Dendritic cell treated with granulocyte-macrophage colony-stimulating factor and Interleukin-4, amounts not matched to agents 40 ng/mL and 50 ng/mL, for 4 days (primary cell): Measurements from ENCODE around the gene RIT2.

Source experiments
- H3K27ac Mint-ChIP-seq: one replicate; pipeline ENCODE4 v1.8.0; 2022; ENCODE audit warnings: mild to moderate bottlenecking, mixed read lengths
- H3K27me3 Mint-ChIP-seq: one replicate; pipeline ENCODE4 v1.8.0; 2022; ENCODE audit warnings: mild to moderate bottlenecking, mixed read lengths
- H3K36me3 Mint-ChIP-seq: one replicate; pipeline ENCODE4 v1.8.0; 2022; ENCODE audit warnings: low read depth, mixed read lengths
- H3K4me1 Mint-ChIP-seq: one replicate; pipeline ENCODE4 v1.8.0; 2022; ENCODE audit warnings: low read depth, mixed read lengths
- H3K4me3 Mint-ChIP-seq: one replicate; pipeline ENCODE4 v1.8.0; 2022; ENCODE audit warnings: mild to moderate bottlenecking, moderate library complexity, mixed read lengths
- H3K9me3 Mint-ChIP-seq: one replicate; pipeline ENCODE4 v1.8.0; 2022; ENCODE audit warnings: mixed read lengths
- intact Hi-C: fragments of 100-400 bp; cut with micrococcal nuclease; formaldehyde crosslinking; loops from one replicate; pipeline ENCODE4 v1.15.0; 2022

RIT2 gene

GRCh38 chr18:42850174-42851083 is 265.1 kb downstream of the RIT2 start:
- no peaks in the 10 kb centered on the region for H3K36me3 Mint-ChIP-seq
- H3K9me3 Mint-ChIP-seq, result no peaks in the 10 kb centered on the region
- H3K4me1 Mint-ChIP-seq, result no peaks in the 10 kb centered on the region
- H3K27me3 Mint-ChIP-seq, result no peaks in the 10 kb centered on the region
- no peak overlapping the region for H3K4me3 Mint-ChIP-seq
- intact Hi-C loops, result no loop called here
- H3K27ac Mint-ChIP-seq, result no peak overlapping the region

- H3K4me3 Mint-ChIP-seq, result no peak overlapping the region
These were observed 276.1 kb downstream of the RIT2 start for GRCh38 chr18:42839408-42839807.

DNA sequence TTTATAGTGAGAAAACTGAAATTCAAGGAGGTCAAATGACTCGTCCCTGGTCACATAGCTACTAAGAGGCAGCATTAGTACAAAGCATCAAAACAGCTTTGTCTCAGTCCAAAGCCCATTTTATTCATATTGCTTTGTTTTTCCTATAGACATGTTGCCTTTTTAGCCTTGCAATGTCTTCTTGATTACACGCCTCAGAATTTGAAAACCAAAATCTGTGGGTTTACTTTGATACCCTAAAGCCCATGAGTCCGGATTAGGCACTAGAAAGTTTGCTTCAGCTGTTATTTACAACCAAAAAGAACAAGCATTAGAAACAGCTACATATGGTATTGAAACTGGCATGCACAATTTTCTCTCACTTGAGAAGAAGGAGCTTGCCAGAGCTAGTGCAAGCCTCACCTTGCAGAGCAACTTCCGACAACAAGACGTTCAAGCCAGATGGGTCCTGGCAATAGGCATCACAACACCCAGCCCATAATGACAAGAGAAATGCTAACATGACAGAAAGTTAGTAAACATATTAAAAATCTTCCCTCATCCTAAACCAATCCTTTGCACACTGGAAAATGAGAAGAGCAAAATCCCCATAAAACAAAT is 276.8 kb downstream of the RIT2 start:
- H3K4me1 Mint-ChIP-seq, result no peaks in the 10 kb centered on the region
- intact Hi-C loops, result no loop called here

More at GRCh38 chr18:42839408-42839807, 276.1 kb downstream of the RIT2 start:
- H3K9me3 Mint-ChIP-seq, result no peaks in the 10 kb centered on the region
- H3K36me3 Mint-ChIP-seq, result no peaks in the 10 kb centered on the region
- intact Hi-C loops, result no loop called here
- H3K27me3 Mint-ChIP-seq, result no peaks in the 10 kb centered on the region
- H3K4me1 Mint-ChIP-seq, result no peaks in the 10 kb centered on the region
- H3K27ac Mint-ChIP-seq, result no peak overlapping the region

DNA sequence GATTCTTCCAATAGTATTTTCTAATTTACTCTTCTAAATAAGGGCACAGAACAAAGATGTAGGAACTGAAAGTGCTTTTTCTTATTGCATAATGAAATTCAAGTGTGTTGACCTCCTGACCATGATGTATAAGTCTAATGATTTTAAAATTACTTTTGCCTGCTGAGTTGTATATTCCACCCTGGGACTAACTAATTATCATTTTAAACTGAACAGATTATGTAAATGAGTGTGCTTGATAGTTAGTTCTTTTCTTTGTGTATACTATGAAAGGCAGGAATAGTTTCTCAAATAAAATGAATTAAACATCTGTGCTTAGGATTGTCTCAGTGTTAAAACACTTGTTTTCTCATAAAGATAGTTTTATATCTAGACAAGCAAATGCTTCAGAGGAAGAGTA is 284.5 kb downstream of the RIT2 start:
- H3K9me3 Mint-ChIP-seq, result no peaks in the 10 kb centered on the region
- H3K36me3 Mint-ChIP-seq, result no peaks in the 10 kb centered on the region
- no peak overlapping the region for H3K27ac Mint-ChIP-seq
- intact Hi-C loops, result no loop called here
- H3K4me1 Mint-ChIP-seq, result no peaks in the 10 kb centered on the region
- no peak overlapping the region for H3K4me3 Mint-ChIP-seq
- H3K27me3 Mint-ChIP-seq, result no peaks in the 10 kb centered on the region

More for the DNA sequence above, 276.8 kb downstream of the RIT2 start:
- no peaks in the 10 kb centered on the region for H3K36me3 Mint-ChIP-seq
- H3K4me3 Mint-ChIP-seq, result no peak overlapping the region
- no peaks in the 10 kb centered on the region for H3K9me3 Mint-ChIP-seq
- H3K27ac Mint-ChIP-seq, result no peak overlapping the region
- H3K27me3 Mint-ChIP-seq, result no peaks in the 10 kb centered on the region

DNA sequence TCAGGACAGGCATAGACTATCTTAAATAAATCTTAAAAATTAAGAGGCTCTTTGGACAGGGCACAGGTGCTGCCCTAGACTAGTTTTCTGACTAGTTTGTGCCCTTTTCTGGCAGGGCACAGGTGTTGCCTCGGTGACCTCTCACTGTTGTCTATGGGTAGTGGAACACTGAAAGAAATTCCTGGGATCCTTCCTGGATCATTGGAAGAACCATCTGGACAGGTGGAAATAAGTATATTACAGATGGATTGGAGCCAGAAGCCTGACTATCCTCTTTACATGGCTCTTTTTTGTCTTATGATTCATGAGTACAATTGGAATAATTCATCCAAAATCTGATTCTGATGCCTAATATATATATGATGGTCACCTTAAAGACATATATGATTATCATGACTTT is 286.6 kb downstream of the RIT2 start:
- Mint-ChIP-seq H3K4me3 (no peak overlapping the region), H3K9me3 (no peaks in the 10 kb centered on the region), H3K4me1 (no peaks in the 10 kb centered on the region)

GRCh38 chr18:42824178-42824577 is 291.3 kb downstream of the RIT2 start:
- Mint-ChIP-seq H3K4me1 (no peaks in the 10 kb centered on the region), H3K9me3 (no peaks in the 10 kb centered on the region), H3K4me3 (no peak overlapping the region), H3K27ac (no peak overlapping the region), H3K27me3 (no peaks in the 10 kb centered on the region), H3K36me3 (no peaks in the 10 kb centered on the region)
- intact Hi-C loops, result no loop called here

More for the DNA sequence above, 286.6 kb downstream of the RIT2 start:
- Mint-ChIP-seq H3K27ac (no peak overlapping the region), H3K27me3 (no peaks in the 10 kb centered on the region), H3K36me3 (no peaks in the 10 kb centered on the region)
- intact Hi-C loops, result no loop called here

DNA sequence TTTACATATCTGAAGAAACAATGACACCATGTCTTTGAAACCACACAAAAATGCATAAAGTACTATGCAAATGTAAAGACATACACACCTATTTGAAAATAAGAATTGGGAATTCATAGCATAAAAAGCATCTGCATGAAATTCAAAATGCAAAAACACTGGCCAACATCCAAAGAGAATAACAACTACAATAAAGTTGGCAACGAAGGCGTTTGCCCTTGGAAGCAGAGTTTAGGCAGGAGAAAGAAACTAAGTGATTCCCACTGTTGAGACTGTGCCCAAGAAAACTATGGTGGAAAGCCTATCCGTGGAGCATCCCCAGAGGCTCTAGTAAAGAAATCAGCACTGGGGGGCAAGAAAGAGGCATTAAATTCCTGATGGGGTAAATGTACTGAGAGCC is 292.8 kb downstream of the RIT2 start:
- Mint-ChIP-seq H3K4me1 (no peaks in the 10 kb centered on the region), H3K4me3 (no peak overlapping the region), H3K27ac (no peak overlapping the region), H3K27me3 (no peaks in the 10 kb centered on the region), H3K36me3 (no peaks in the 10 kb centered on the region), H3K9me3 (no peaks in the 10 kb centered on the region)
- intact Hi-C loops, result no loop called here

GRCh38 chr18:42821492-42821891 is 294.0 kb downstream of the RIT2 start:
- H3K4me3 Mint-ChIP-seq, result no peak overlapping the region
- intact Hi-C loops, result no loop called here
- H3K36me3 Mint-ChIP-seq, result no peaks in the 10 kb centered on the region

GRCh38 chr18:42814618-42815017 is 300.9 kb downstream of the RIT2 start:
- no peak overlapping the region for H3K27ac Mint-ChIP-seq
- H3K9me3 Mint-ChIP-seq, result no peaks in the 10 kb centered on the region
- H3K36me3 Mint-ChIP-seq, result no peaks in the 10 kb centered on the region
- no peaks in the 10 kb centered on the region for H3K27me3 Mint-ChIP-seq
- H3K4me3 Mint-ChIP-seq, result no peak overlapping the region
- no peaks in the 10 kb centered on the region for H3K4me1 Mint-ChIP-seq
- intact Hi-C loops, result no loop called here

More at GRCh38 chr18:42821492-42821891, 294.0 kb downstream of the RIT2 start:
- Mint-ChIP-seq H3K9me3 (no peaks in the 10 kb centered on the region), H3K4me1 (no peaks in the 10 kb centered on the region), H3K27me3 (no peaks in the 10 kb centered on the region), H3K27ac (no peak overlapping the region)

DNA sequence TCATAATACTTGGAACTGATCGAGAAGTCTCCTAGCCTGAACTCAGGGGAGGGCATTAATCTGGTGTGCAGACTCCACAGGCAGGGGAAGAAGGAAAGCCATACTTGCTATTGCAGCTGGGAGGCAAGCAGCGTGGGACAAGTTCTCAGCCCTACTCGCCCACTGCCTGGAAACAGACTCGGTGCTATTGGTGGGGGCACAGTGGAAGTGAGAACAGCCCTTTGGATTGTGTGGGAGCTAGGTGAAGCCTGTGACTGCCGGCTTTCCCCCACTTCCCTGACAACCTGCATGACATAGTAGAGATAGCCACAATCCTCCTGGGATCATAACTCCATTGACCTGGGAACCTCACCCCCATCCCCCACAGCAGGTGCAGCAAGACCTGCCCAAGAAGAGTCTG is 301.3 kb downstream of the RIT2 start:
- no peaks in the 10 kb centered on the region for H3K36me3 Mint-ChIP-seq
- no peak overlapping the region for H3K27ac Mint-ChIP-seq
- no peaks in the 10 kb centered on the region for H3K9me3 Mint-ChIP-seq
- no peak overlapping the region for H3K4me3 Mint-ChIP-seq
- H3K4me1 Mint-ChIP-seq, result no peaks in the 10 kb centered on the region
- H3K27me3 Mint-ChIP-seq, result no peaks in the 10 kb centered on the region
- intact Hi-C loops, result no loop called here

DNA sequence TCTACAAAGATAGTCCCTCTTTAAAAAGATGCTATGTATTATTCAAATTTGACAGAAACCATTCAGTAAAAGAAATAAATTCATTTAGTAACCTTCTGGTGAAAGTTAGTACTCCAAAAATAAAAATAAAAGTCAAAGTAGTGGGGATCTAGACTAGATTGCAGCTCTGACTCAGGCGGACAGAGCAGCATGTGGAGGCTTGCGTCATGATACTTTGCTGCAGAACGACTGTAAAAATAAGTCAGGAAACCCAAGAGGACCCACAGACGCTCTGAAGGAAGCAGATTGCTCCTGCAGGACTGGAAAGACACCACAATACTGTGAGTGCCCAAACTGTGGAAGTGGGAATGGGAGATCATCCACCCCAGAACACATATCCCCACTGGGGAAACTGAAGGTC is 301.9 kb downstream of the RIT2 start:
- H3K9me3 Mint-ChIP-seq, result no peaks in the 10 kb centered on the region
- H3K27ac Mint-ChIP-seq, result no peak overlapping the region
- no peak overlapping the region for H3K4me3 Mint-ChIP-seq
- intact Hi-C loops, result no loop called here
- H3K4me1 Mint-ChIP-seq, result no peaks in the 10 kb centered on the region
- H3K36me3 Mint-ChIP-seq, result no peaks in the 10 kb centered on the region
- no peaks in the 10 kb centered on the region for H3K27me3 Mint-ChIP-seq

DNA sequence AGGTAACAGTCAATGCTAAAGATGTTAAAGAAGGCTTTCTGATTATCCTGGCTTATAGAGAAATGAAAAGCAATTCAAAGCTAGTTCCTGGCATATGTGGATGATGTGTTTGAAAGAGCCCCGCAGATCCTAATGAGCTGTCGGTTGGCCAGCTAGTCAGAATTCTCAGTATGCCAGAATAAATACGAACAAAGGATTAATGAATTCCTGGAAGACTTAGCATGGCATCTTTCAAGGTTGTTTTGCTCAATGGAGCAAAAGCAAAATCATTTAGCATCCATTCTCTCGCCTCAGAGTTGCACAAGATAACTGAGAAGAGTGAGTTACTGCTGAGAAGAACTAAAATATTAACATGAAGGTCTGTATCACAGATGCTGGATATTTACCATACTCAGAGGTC is 307.6 kb downstream of the RIT2 start:
- Mint-ChIP-seq H3K4me3 (no peak overlapping the region), H3K27me3 (no peaks in the 10 kb centered on the region), H3K36me3 (no peaks in the 10 kb centered on the region), H3K4me1 (no peaks in the 10 kb centered on the region), H3K27ac (no peak overlapping the region), H3K9me3 (no peaks in the 10 kb centered on the region)
- intact Hi-C loops, result no loop called here

GRCh38 chr18:42801706-42802105 is 313.8 kb downstream of the RIT2 start:
- intact Hi-C loops, result no loop called here
- Mint-ChIP-seq H3K27me3 (no peaks in the 10 kb centered on the region), H3K9me3 (no peaks in the 10 kb centered on the region)

DNA sequence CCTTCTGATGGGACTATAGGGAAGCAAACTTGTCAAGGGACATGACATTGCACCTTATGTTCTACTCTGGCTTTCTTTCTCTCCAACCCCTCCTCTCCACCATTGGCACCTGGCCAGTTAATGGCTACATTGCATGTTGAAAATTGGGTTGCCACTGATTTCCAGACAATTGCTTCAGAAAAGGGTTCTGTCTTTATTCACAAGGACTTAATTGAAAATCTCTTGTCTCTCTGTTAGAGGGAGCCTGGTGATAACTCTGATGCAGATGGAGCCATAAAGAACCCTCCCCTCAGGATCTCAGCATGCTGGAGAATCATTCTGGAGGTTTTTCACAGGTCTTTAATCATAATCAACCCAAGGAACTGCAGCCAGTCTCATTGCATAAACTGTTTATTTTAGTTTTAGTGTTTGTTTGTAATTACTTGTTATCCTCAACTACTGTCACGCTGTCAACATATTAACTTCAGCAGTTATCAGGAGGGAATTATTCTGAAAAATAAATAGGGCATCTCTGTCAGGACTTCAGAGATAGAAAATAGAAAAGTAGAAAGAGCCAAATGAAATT is 316.8 kb downstream of the RIT2 start:
- Mint-ChIP-seq H3K27me3 (no peaks in the 10 kb centered on the region), H3K4me1 (no peaks in the 10 kb centered on the region), H3K27ac (no peak overlapping the region), H3K9me3 (no peaks in the 10 kb centered on the region), H3K36me3 (no peaks in the 10 kb centered on the region), H3K4me3 (no peak overlapping the region)
- intact Hi-C loops, result no loop called here

More at GRCh38 chr18:42801706-42802105, 313.8 kb downstream of the RIT2 start:
- no peaks in the 10 kb centered on the region for H3K4me1 Mint-ChIP-seq
- H3K4me3 Mint-ChIP-seq, result no peak overlapping the region
- no peak overlapping the region for H3K27ac Mint-ChIP-seq
- H3K36me3 Mint-ChIP-seq, result no peaks in the 10 kb centered on the region
